K562 (cell line): Measurements from ENCODE around the gene CHD5. TPM values are rescaled to one million over a fixed set of nuclear protein-coding genes. Genes with fewer than 3 reads are reported as not detected.

Experiments
- MCM7 ChIP-seq, 2 experiments: fragments of 450-650 bp; IDR thresholded peaks; 2 replicates each; pipeline ENCODE4 v1.6.1; 2016 to 2018
- ZBTB40 ChIP-seq, 2 experiments: fragments of 450-650 bp in 1 of 2; sonication (generic) in 1 of 2; formaldehyde crosslinking in 1 of 2; IDR thresholded peaks; 2 replicates each; pipeline versions ENCODE4 v1.7.1 to v1.9.0; 2016 to 2022; ENCODE audit warnings: inconsistent platforms in 1 of 2, mild to moderate bottlenecking in 1 of 2, missing genetic modification reagents in 1 of 2
- polyA plus RNA-seq, 8 experiments: library from polyadenylated mRNA; depleted of rRNA in 4 of 8; stranded (reverse) in 5 of 8; unstranded in 3 of 8; fragments of >200 nt; fragmentation: Nextera tagmentation in 2 of 8; fragmentation: Illumina TruSeq in 1 of 8; extraction: Ambion mirVana in 2 of 8; extraction: Trizol in 1 of 8; gene quantifications; 2 replicates each; pipeline versions ENCODE4 v1.2.1 to v1.2.3, GENCODE V29; 2011 to 2014; ENCODE audit warnings: inconsistent platforms in 1 of 8, missing spikeins in 1 of 8
- total RNA-seq, 7 experiments: library from RNA; depleted of rRNA in 6 of 7; stranded (reverse); fragments of >200 nt in 6 of 7; fragmentation: Illumina TruSeq in 2 of 7; extraction: Trizol in 2 of 7; gene quantifications; 2 replicates each; pipeline versions ENCODE4 v1.2.1 to v1.2.3, GENCODE V29; 2011 to 2021; ENCODE audit warnings: low replicate concordance in 1 of 7

The CHD5 gene
- total and polyA plus RNA-seq, 9 of the 15 experiments (the other 6 are each of a cell fraction or from before 2014, with no cell fraction given): 0.03 to 0.52 (median 0.11) TPM; not detected in 2

- no peak for TF ChIP-seq ZBTB40 (IDR thresholded peaks at IDR 0.05)
- TF ChIP-seq ZBTB40 (CRISPR knock-in tag; IDR thresholded peaks at IDR 0.05): no peak
- TF ChIP-seq MCM7 (IDR thresholded peaks at IDR 0.05): no peak
Observed at GRCh38 chr1:6088956-6089355, 91.2 kb downstream of the CHD5 start (continued).
